ENCODE measurements around the gene SLIT3.

DNA sequence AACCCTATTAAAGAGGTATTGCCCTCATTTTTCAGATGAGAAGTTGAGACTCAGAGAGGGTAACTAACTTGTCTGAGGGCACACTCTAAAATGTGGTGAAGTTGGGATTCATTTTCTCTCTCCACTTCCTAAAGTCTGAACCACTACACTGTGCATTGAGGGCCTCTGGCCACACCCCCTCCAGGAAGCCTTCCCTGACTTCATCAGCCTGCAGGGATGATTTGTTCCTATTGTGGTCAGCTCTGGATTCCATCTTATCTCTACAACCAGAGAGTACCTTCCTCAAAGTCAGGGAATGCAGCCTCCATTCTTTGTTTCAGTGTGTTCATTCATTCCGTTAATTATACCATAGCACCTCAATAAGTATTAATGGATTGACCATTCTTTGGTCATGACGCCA, 365.8 kb downstream of the SLIT3 start:
- TF ChIP-seq POLR2A (IDR thresholded peaks at IDR 0.05) = no peak
- no peak for TF ChIP-seq CTCF (IDR thresholded peaks at IDR 0.05)
- TF ChIP-seq POLR2AphosphoS5 (IDR thresholded peaks at IDR 0.05) = no peak

All from stomach (tissue), 4 donors.